DMS153 (cell line): ENCODE measurements around the gene SEZ6L2.
"Not testable (repeated sequence)": the region's sequence is repeated elsewhere in the genome, so short reads cannot be mapped to it uniquely, and the experiment has no call there.

ENCODE experiments used
- DNase-seq: peaks from one replicate; lab custom pipeline; 2025; lab: John Stamatoyannopoulos, UW

SEZ6L2 gene

DNA sequence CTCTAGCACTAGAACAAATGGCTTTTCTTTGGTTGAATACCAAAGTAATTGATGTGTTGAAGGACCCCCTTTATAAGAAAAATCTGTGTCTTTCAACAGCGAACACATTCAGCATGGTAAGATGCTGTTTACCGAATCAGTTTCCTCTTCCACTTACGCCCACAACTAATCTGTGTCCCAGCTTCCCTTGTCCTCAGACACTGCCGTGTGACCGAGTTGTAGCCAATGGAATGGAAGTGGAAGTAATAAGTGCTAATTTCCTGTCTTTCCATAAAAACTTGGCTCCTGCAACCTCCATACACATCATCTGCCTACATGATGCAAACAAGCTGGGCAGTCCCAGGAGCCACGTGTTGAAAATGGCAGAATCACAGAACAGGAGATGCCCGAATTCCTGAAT is 46.7 kb downstream of the SEZ6L2 start:
- no peak for DNase-seq

DNA sequence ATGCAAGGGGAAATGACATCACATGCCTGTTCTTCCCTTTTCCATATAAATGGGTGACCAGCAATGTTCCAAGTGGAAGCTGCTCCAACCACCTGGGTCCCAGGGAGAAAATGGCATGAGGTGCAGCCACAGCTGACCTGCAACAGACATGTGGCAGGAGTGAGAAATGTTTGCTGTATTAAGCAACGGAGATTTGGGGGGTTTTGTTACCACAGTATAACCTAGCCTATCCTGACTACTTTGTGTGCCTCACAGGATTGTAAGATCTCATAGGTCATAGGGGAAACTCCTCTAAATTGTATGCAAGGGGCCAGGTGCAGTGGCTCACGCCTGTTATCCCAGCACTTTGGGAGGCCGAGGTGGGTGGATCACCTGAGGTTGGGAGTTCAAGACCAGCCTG is 48.4 kb downstream of the SEZ6L2 start:
- DNase-seq = no peak

DNA sequence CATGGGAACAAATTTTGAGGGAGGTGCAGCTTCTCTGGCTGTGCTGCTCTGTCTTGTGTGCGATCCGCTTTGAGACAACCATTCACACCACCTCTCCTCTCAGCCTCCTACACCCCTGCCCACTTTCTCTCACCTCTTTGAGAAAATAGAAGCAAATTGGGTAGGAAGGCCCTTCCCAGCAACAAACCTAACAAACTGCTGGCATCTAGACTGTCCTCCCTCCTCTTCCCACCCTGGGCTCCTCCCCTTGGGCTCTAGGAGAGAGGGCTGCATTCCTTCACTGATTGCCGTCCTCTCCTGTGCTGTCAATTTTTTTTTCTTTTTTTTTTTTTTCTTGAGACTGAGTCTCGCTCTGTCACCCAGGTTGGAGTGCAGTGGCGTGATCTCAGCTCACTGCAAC is 49.8 kb downstream of the SEZ6L2 start:
- DNase-seq = no peak

DNA sequence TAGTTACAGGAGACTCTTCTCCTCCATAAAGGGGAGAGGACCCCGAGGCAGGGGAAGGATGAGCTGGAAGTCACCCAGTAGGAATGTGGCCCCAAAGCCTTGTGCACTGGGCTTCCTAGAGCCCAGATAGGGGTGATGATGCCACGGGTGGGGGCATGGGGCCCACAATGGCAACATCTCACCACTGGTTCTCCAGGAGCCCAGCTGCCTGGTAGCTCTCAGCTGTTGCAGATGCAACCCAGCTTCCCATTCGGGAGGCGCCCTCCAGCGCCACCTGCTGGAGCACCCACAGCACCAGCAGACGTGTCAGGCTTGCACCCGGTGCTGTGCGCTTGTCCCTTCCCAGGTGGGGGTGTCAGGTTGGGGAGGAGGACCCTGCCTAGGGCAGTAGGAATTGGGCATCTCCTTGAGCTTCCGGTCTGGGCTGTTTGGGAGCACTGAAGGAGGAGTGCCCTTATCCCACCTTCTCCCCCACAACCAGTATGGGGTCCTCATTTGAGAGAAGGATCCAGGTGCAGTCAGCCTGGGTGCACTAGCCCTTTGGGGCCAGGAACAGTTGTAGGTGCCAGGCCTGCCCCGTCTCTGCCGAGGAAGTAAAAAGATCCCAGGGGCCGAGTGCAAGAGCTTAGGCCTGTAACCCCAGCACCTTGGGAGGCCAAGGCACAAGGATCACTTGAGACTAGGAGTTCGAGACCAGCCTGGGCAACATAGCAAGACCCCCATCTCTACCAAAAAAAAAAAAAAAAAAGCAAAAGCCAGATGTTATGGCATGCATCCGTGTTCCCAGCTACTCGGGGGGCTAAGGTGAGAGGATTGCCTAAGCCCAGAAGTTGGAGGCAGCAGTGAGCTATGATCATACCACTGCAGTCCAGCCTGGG is 50.7 kb downstream of the SEZ6L2 start:
- peak; percentile 27 for DNase-seq

DNA sequence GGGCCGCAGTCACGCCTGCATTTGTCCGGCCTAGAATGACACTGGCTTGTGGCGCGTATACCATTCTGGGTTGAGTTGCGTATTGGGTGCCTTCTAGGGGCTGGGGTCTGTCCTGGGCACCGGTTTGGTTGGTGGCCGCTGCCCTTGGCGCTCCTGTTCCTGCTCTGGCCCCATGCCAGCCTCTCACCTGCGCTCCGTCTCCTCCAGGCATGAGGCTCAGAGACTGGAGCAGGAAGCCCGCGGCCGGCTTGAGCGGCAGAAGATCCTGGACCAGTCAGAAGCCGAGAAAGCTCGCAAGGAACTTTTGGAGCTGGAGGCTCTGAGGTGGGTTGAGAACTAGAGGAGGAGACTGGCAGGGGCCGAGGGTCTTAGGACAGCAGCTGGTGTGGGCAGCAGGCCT is 53.7 kb downstream of the SEZ6L2 start:
- no peak for DNase-seq

DNA sequence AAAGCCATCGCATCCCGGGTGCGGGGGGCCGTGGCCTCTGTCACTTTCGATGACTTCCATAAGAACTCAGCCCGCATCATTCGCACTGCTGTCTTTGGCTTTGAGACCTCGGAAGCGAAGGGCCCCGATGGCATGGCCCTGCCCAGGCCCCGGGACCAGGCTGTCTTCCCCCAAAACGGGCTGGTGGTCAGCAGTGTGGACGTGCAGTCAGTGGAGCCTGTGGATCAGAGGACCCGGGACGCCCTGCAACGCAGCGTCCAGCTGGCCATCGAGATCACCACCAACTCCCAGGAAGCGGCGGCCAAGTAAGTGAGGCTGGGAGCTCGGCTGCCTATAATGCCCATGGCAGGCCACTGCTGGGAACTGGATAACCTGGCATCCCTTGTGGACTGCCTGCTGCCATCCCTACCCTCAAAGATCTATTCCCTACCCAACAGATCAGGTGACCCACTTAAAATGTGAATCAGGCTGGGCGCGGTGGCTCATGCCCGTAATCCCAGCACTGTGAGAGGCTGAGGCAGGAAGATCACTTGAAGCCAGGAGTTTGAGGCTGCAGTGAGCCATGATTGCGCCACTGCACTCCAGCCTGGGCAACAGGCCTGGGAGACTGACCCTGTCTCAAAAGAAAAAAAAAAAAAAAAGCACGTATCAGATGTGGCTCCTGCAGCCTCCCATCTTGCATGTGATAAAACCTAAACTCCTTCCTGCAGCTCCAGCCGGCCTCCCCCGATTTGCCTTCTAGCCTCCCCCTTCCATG is 54.6 kb downstream of the SEZ6L2 start:
- no peak for DNase-seq

DNA sequence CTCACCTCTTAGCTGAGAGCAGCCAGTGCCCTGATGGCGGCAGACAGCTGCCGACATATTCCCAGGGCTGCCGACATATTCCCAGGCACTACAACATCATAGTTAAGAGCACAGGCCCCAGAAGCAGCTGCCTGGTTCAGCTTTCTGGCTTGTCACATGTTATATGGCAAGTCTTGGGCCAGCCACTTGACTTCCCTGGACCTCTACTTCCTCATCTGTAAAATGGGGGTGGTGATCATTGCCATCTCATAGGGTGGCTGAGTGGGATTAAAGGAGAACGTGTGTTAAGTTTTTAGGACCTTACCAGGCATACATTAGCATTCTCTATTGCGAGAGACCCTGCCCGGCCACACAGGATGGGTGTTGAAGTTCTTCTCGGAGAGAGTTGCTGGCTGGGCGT is 55.4 kb downstream of the SEZ6L2 start:
- DNase-seq = no peak

DNA sequence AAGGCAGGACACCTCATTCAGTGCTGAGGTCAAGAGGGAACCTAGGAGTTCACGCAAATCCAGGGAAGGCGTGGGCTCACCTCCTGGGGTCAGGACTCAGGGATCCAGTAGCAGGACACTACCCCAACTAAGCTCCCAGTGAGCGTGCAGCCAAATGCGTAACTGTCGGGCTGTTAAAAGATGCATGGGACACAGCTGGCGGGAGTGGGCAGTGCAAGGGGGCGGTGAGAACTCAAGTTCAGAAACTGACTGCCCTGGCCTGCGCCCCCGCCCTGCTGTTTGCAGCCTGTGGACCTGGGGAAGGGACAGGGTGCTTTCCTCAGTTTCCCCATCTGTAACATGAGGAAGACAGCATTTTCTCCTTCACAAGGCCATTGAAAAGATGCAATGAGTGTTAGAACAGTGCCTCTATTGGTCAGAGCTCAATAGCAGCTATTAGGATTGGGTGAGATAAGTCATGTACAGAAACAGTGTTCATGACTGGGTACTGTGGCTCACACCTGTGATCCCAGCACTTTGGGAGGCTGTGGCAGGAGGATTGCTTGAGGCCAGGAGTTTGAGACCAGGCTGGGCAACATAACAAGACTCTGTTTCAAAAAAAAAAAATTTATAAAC is 56.5 kb downstream of the SEZ6L2 start:
- no peak for DNase-seq

DNA sequence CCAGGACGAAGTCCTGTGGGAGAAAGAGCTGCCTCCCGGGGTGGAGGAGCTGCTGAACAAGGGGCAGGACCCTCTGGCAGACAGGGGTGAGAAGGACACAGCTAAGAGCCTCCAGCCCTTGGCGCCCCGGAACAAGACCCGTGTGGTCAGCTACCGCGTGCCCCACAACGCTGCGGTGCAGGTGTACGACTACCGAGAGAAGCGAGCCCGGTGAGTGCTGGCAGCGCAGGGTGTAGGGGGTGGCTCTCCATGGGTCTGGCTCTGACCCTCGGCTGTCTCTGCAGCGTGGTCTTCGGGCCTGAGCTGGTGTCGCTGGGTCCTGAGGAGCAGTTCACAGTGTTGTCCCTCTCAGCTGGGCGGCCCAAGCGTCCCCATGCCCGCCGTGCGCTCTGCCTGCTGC is 57.7 kb downstream of the SEZ6L2 start:
- DNase-seq = no peak

DNA sequence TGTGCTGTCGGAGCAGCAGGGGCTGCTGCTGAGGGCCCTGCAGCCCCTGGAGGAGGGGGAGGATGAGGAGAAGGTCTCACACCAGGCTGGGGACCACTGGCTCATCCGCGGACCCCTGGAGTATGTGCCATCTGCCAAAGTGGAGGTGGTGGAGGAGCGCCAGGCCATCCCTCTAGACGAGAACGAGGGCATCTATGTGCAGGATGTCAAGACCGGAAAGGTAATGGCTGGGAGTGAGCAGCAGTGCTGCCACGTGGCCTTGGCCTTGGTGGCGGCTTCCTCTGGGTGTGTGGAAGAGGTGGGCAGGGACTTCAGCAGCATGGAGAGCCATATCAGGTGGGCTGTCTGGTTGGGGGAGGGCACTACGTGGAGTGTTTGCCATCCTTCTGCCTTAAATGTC is 59.1 kb downstream of the SEZ6L2 start:
- no peak for DNase-seq

DNA sequence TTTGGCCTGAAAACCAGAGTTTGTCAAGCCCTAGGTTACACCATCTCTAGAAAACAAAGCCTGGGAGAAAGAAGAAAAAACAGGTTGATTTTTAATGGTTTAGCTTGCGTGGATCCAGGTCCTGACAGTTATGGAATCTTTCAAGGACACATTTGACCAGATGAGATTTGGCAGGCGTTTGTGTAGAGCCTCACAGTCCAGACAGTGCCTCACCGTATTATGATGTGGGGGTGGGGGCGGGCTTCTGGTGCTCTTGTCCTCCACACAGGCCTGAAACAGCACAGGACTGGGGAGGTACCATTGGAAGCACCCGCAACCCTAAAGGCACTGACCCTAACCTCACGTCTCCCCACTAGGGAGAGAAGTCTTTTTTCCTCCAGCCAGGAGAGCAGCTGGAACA is 59.5 kb downstream of the SEZ6L2 start:
- DNase-seq = no peak

DNA sequence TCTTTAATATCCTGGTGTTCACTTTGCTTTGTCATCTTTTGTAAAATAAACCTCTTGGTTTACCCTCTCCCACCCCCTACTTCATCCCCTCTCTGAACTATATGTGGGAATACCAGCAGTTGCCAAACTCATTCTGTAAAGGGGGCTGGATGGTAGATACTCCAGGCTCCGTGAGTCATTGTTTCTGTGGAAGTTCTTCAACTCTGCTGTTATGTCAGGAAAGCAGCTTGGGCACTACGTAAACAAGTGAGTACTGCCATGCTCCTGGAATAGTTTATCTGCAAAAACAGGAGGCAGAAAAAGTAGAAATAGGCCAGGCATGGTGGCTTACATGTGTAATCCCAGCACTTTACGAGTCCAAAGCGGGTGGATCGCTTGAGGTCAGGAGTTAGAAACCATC is 61.5 kb downstream of the SEZ6L2 start:
- no peak for DNase-seq

DNA sequence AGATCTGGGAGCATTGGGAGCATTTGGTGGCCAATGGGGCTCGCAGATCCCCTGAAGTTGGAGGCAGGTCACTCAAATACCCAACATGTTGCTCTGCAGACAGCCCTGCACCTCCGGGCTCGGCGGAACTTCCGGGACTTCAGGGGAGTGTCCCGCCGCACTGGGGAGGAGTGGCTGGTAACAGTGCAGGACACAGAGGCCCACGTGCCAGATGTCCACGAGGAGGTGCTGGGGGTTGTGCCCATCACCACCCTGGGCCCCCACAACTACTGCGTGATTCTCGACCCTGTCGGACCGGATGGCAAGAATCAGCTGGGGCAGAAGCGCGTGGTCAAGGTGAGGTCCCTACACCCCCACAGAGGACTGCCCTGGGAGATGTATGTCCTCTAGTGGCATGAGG is 62.7 kb downstream of the SEZ6L2 start:
- no peak for DNase-seq

DNA sequence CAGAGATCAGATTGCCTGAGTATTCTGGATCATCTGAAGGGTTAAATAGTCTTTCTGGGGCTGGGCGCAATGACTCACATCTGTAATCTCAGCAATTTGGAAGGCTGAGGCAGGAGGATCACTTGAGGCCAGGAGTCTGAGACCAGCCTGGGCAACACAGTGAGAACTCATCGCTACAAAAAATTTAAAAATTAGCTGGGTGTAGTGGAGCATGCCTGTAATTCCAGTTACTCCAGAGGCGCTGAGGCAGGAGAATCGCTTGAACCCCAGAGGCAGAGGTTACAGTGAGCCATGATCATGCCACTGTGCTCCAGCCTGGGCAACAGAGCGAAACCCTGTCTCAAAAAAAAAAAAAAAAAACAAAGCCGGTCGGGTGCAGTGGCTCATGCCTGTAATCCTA is 63.4 kb downstream of the SEZ6L2 start:
- DNase-seq = no peak

DNA sequence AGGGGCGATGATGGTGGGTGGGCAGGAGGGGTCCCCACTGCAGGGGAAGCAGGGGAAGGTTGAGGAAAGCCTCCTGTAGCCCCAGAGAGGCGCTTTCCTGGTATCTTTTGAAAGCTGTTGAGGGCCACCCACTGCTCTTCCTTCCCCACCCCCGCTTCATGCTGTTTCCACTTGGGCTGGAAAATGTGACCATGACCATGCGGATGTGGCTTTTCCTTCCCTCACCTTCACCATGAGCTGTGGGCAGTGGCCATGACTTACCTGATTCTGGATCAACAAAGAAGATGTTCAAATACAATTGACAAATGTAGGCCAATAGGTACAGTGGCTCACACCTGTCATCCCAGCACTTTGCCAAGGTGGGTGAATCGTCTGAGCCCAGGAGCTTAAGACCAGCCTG is 65.3 kb downstream of the SEZ6L2 start:
- no peak for DNase-seq

DNA sequence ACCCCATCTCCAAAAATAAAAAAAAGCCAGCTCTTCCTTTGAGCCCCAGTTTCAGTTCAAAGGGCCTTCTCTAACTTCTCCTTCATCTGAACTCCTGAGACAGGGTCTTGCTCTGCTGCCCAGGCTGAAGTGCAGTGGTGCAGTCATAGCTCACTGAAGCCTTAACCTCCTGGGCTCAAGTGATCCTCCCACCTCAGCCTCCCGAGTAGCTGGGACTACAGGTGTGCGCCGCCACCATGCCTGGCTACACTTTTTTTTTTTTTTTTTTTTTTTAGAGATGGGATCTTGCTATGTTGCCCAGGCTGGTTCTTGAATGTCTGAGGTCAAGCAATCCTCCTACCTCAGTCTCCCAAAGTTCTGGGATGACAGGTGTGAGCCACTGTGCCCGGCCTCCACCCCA is 66.1 kb downstream of the SEZ6L2 start:
- not testable (repeated sequence) for DNase-seq

DNA sequence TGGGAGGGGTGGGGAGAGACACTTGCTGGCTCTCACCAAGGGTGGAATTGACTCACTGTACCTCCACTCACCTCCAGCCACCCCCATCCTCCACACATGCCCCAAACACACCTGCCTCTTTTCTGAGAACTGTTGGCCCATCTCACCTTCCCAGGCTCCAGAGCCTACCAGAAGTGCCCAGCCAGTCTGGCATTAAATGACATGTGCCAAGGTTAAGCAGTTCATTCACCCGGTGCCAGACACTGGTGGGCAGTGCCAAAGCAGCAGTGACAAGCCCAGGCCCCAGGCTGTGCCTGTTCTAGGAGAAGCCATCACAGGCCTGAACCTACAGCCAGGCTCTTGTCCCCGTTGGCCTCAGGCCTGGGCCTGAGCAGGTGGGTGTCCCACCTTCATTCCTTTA is 67.9 kb downstream of the SEZ6L2 start:
- DNase-seq = no peak

DNA sequence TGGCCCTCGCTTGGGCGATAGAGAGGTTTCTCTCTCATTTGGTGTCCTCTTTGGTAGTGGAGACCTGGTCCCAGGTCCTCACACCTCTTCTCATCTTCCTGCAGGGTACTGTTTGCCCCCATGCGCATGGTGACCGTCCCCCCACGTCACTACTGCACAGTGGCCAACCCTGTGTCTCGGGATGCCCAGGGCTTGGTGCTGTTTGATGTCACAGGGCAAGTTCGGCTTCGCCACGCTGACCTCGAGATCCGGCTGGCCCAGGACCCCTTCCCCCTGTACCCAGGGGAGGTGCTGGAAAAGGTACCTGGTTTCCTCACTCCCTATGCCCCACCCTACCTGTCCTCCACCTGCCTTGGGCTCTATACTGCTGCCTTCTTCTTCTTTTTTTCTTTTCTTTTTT is 68.6 kb downstream of the SEZ6L2 start:
- DNase-seq = no peak

DNA sequence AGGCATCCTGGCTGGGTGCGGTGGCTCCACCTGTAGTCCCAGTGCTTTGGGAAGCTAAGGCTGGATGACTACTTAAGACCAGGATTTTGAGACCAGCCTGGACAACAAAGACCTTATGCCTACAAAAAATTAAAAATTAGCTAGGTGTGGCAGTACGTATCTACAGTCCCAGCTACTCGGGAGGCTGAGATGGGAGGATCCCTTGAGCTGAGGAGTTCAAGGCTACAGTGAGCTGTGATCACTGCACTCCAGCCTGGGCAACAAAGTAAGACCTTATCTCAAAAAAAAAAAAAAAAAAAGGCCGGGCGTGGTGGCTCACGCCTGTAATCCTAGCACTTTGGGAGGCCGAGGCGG is 73.0 kb downstream of the SEZ6L2 start:
- no peak for DNase-seq

DNA sequence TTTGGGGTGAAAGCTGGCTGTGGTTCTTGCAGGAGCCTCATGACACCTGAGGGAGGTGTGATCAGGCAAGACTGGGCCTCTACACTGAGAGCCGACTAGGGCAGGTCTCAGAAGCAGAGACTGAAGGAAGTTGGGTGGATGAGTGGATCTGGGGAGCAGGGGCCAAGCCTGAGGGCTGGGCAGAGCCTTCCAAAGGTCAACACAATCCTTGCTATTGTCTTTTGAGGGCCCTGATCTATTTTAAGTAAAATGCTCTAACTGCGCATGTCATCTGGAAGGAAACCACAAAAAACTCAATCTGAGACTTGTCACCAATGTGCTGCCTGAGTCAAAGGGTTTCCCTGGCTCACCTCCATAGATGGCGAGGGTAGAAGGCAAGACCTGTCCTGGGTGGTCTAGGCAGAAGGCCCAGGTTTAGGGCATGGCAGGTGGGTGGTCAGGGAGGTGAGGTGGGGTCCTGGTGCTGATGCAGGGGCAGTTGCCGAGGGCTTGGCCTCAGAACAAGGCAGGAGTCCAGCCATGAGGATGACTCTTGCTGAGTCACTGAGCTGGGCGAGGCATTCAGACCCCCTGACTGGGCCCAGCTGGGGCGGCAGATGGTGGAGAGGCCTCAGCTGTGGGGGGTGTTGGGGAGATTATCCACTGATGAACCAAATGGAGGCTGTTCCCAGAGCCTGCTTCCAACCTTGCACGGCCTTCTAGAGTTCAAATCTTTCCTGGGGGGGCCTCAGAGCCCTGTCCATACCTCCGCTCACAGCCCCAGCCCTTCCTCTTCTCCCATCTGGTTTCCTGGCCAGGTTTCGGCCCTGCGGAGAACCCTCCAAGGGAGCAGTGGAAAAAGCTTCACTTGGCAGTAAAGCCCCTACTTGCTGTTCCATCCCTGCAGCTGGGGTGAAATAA is 74.0 kb downstream of the SEZ6L2 start:
- DNase-seq = no peak

DNA sequence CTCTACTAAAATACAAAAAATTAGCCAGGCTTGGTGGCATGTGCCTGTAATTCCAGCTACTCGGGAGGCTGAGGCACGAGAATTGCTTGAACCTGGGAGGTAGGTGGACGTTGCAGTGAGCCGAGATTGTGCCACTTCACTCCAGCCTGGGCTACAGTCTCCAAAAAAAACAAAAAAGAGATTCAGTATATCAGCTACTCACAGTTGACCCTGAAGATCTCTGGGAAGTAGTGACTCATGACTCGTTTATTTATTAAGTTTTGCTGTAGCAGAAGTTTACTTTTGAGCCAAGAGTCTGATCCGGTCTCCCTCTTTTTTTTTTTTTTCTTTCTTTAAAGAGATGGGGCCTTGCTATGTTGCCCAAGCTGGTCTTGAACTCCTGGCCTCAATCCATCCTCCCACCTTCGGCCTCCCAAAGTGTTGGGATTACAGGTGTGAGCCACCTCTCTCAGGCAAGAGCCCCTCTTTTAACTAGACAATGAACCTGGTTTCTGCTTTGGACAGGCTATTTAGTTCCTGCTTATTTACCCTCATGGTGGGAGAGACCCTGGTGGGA is 74.7 kb downstream of the SEZ6L2 start:
- no peak for DNase-seq

DNA sequence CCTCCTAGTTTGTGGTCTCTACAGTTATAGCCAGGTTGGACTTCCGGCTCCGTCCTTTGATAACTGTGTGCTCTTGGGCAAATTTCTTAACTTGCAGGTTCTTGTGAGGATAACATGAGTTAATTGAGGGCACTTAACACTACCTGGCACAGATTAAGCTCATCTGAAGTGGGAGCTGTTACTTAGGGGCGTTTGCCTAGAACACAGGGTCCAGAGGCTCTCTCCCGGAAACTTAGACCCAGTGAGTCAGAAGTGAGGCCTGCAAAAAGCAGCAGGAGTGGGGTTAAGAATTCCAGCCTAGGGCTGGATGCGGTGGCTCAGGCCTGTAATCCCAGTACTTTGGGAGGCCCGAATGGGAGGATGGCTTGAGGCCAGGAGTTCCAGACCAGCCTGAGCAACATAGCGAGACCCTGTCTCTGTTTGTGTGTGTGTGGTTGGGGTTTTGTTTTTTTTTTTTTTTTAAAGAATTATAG is 77.7 kb downstream of the SEZ6L2 start:
- DNase-seq = no peak
